Upper lobe of left lung (tissue), 4 donors: ENCODE data around the gene GALNT14.

Experiments
- POLR2A ChIP-seq, 4 donors: fragments of 450-650 bp; IDR thresholded peaks; one replicate each; pipeline ENCODE4 v1.5.1; 2016 to 2017; ENCODE audit warnings: antibody characterized with exemption in 4 of 4, mild to moderate bottlenecking in 2 of 4
- TF ChIP-seq, protein P1 (sequence below), 6 experiments: fragments of 450-650 bp in 4 of 6; fragments of 200-600 bp in 2 of 6; sonication (generic) in 2 of 6; IDR thresholded peaks; one replicate each; pipeline ENCODE4 v1.5.1; 2016 to 2019; ENCODE audit warnings: antibody characterized with exemption in 6 of 6

- TF ChIP-seq, protein P1, sequence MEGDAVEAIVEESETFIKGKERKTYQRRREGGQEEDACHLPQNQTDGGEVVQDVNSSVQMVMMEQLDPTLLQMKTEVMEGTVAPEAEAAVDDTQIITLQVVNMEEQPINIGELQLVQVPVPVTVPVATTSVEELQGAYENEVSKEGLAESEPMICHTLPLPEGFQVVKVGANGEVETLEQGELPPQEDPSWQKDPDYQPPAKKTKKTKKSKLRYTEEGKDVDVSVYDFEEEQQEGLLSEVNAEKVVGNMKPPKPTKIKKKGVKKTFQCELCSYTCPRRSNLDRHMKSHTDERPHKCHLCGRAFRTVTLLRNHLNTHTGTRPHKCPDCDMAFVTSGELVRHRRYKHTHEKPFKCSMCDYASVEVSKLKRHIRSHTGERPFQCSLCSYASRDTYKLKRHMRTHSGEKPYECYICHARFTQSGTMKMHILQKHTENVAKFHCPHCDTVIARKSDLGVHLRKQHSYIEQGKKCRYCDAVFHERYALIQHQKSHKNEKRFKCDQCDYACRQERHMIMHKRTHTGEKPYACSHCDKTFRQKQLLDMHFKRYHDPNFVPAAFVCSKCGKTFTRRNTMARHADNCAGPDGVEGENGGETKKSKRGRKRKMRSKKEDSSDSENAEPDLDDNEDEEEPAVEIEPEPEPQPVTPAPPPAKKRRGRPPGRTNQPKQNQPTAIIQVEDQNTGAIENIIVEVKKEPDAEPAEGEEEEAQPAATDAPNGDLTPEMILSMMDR (IDR thresholded peaks at IDR 0.05), result no peak
- no peak for TF ChIP-seq POLR2A (IDR thresholded peaks at IDR 0.05)
These were observed 12.1 kb downstream of the GALNT14 start for GRCh38 chr2:31125918-31126695.
